HG02870 (cell line): ENCODE results near the gene CCBE1.

ENCODE experiments used
- ATAC-seq: cut with Tn5 transposase; IDR thresholded peaks from one replicate; pipeline ENCODE4 v1.9.1; 2021; ENCODE audit warnings: mild to moderate bottlenecking, moderate library complexity; ENCODE audit not compliant: unreplicated experiment

The CCBE1 gene

DNA sequence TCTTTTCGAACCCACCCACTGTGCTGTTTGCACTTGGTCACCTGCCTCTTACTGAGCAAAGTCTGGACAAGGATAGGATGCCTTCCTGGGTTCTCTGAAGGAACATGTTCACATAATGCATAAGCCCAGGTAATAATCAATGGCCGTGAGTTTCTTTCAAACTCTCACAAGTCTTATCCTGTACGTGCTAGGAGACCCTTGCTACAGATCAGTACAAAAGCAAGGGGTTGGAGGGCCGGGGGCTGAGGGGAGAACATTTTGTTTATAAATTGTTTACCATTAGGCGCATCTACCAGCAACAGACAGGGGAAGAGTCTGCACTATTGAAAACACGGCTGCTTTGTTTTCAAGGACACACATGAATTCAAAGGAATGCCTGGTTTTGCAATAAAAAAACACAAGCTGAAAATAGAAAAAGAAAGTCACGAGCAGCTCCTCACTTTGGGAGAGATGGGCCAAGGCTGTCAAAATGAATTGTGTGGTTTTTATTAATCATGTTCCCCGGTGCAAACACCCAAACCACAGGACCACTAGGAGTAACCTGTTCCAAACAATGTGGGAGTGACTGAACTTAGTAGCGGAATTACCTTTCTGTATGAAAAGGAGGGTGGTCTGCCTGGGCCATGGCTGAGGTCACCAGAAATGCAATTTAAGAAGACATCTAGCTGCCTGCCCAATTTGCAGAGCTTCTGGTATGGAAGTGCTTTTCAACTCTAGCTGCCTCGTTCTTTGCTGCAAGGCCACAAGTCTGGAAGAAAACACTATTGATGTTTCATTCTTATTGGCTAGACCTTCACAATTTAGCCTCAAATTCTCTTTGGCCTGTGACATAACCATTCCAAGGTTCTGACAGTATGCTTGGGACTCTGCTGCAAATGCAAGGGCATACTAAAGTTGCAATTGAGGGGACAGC lies 73.5 kb downstream of the CCBE1 start:
- ATAC-seq, result no peak

- no peak for ATAC-seq
Observed at GRCh38 chr18:59621027-59621426, 76.2 kb downstream of the CCBE1 start.

GRCh38 chr18:59620381-59620780 lies 76.8 kb downstream of the CCBE1 start:
- ATAC-seq, result no peak

DNA sequence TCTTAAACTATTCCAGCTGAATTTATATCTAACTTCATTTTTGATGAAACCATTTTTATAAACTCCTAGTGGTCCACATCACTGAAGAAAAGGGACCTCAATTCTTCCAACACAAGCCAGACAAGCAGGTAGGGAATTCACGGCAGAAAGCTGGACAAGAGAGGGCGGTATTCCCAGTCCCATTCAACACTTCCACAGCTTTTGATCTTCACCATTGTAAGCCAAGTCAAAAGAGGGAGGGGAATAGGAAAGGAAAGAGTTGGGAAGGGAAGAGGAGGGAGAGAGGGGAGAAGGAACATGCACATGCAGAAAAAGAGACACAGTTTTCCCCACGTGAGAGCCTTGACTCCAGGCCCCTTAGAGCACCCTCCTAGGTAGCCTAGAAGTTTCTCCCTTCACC lies 77.4 kb downstream of the CCBE1 start:
- ATAC-seq, result no peak

- no peak for ATAC-seq
Observed at GRCh38 chr18:59617468-59617932, 79.7 kb downstream of the CCBE1 start.

GRCh38 chr18:59616501-59616900 lies 80.7 kb downstream of the CCBE1 start:
- ATAC-seq, result no peak

GRCh38 chr18:59613903-59614302 lies 83.3 kb downstream of the CCBE1 start:
- ATAC-seq, result no peak

DNA sequence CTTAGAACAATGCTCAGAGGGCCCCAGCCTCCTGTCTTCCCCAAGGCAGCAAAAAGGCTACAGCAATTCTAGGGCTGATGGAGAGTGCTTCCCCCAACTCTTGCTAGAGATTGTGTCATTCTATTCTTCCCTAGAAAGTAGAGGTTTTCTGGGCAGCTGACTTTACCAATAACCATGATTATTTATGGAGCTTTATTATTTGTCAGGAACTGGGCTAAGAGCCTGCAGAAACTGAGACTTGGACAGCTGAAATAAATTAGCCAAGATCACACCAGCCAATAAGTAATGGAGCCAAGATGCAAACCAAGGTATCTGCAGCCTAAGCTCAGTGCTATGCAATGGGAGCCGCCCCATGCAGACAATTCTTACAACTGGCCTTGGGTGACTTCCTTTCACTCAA lies 84.8 kb downstream of the CCBE1 start:
- ATAC-seq, result no peak

DNA sequence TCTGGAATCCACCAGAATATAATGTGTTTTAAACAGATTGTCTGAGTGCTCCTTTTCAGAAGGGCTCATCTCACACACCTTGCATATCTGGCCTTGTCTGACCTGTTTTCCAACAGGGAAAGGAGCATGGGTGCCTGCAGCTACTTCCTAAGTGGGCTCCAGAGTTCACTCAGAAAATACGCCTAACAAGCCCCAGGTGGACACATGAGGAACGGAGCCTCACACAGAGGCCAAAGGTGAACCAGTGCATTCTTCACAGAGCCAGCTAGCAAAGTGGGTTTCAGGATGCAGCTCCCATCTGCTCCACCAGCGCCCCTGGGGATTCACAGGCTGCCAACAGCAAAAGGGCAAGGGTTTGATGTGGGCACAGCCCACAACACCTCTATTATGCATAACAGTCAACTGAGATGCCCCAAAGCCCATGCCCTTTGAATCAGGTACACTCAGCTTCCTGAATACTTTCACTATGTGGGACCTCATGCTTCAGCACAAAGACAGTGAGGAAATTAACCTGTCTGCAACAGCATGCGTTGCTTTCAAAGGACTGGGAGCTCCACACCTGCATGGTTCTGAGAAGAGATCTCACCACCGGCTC lies 86.6 kb downstream of the CCBE1 start:
- no peak for ATAC-seq

GRCh38 chr18:59609654-59610053 lies 87.6 kb downstream of the CCBE1 start:
- ATAC-seq, result no peak

DNA sequence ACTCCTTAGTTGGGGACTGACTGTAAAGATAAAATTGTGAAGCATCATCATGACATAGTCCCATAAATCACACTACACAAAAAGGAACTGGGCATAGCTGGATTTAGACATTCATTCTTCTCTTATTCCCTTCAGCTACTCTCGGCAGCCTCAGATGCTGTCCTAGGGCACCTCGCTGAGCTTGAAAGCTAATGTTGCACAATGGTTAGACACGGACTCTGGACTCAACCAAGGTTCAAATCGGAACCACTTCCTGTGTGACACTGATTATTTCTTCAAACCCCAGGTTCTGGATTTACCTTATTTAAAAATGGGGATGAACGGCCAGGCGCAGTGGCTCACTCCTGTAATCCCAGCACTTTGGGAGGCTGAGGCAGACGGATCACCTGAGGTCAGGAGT lies 89.8 kb downstream of the CCBE1 start:
- ATAC-seq, result no peak

GRCh38 chr18:59607078-59607379 lies 90.2 kb downstream of the CCBE1 start:
- no peak for ATAC-seq

DNA sequence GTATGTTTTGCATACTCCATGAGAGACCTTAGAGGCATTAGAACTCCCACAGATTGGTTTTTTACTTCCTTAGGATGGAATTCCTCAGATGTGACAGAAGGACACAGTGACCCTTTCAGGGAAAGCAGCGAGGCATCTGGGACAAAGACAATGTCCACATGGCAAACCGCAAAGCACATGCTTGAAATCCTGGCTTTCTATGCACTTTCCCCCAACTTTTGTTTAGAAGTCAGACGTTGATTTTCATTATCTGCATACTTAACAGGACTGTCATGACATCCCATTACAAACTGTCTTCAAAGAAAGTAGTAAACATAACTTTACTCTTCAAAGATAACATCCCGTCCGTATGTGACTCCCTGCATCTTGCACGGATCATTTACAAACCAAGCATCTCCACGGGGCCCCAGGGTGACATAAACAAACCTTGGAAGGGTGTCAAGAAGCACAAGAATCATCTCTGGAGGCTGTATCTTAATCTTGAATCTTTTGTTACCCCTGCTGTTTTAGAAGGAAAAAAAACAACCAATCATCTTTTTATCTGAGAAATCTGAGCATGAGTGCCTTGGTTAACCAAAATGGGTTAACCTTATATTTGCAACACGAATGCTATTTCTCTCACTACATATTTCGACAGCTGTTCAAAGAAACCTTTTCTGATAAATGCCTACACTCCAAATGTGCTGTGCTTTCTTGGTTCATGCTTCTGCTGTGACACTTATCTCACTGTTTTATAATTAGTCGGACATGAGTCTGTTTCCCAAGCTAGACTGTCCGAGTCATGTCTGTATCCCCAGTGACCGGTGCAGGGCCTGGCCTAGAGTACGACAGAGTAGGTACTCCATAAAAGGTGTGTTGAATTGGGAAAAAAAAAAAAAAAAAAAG lies 90.8 kb downstream of the CCBE1 start:
- no peak for ATAC-seq

- ATAC-seq, result no peak
Observed at GRCh38 chr18:59605633-59606192, 91.5 kb downstream of the CCBE1 start.

- no peak for ATAC-seq
Observed at GRCh38 chr18:59604877-59605276, 92.3 kb downstream of the CCBE1 start.

GRCh38 chr18:59597049-59597448 lies 100.2 kb downstream of the CCBE1 start:
- no peak for ATAC-seq

DNA sequence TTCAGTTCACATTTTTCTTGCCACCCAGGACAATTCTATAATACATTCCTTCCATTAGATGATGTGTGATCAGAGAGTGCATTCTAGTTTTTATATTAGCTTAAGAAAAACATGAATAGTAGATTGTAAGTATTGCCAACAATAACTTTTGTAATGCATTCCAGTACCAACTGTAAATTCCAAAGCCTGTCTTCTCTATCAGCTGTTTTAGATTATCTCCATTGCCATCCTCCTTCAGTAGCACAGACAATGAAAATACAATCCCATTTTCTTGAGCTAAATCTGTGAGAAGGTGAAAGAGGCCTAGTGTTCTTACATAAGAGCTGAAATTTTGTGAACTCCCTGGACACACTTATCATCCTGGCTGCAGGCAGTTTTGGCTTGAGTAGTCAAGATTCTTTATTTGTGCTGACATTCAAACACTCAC lies 103.9 kb downstream of the CCBE1 start:
- no peak for ATAC-seq

GRCh38 chr18:59592624-59593023 lies 104.6 kb downstream of the CCBE1 start:
- no peak for ATAC-seq

DNA sequence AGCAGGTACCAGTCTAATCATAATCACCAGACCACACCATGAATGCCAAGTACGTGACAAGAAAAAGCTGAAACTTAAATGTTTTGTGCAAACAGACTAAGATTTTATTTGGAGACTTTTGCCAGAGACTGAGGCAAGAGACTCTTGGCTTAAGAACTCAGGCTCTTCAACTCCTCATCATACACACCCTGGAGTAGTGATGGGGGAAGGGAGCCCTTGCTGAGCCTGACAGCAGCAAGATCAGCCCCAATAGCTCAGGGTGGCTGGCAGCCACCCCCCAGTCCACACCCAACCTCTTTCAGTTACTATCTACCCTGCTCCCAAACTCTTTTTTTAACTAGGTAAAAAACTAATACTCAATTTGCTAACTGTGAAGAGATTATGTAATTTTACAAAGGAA lies 114.8 kb downstream of the CCBE1 start:
- no peak for ATAC-seq

- no peak for ATAC-seq
Observed at GRCh38 chr18:59579509-59579908, 117.7 kb downstream of the CCBE1 start.

DNA sequence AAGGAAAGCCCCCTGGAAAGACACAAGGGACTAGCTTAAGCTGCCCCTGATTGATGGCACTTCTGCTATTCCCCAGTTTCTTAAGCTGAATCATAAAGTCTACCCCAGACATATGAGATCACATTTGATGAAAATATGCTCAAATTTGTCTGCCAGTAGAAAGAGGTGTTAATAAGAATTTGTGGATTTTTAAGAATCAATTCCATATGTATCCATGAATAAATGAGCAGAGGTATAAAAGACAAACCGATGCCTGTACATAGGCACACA lies 119.9 kb downstream of the CCBE1 start:
- no peak for ATAC-seq
